Measurements from ENCODE around the gene TRIM52.
"Not testable (repeated sequence)": the region's sequence is repeated elsewhere in the genome, so short reads cannot be mapped to it uniquely, and the experiment has no call there.

DNA sequence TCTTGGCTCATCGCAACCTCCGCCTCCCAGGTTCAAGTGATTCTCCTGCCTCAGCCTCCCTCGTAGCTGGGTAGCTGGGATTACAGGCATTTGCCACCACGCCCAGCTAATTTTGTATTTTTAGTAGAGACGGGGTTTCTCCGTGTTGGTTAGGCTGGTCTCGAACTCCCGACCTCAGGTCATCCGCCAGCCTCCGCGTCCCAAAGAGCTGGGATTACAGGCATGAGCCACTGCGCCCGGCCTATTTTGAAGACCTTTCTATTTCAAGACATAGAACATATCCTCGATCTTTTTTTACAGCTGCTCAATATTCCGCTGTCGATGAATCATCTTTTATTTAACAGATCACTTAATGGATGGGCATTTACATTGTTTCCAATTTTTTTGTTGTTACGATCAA, 50.2 kb downstream of the TRIM52 start:
- not testable (repeated sequence) for TF ChIP-seq PRDM10, ZEB2 (tag by site-specific recombination; IDR thresholded peaks at IDR 0.05)
